ENCODE data around the gene PTPRT. TPM values are rescaled to one million over a fixed set of nuclear protein-coding genes. Genes with fewer than 3 reads are reported as not detected.

The PTPRT gene
- total RNA-seq, 1 experiment from 2014 or later = not detected

DNA sequence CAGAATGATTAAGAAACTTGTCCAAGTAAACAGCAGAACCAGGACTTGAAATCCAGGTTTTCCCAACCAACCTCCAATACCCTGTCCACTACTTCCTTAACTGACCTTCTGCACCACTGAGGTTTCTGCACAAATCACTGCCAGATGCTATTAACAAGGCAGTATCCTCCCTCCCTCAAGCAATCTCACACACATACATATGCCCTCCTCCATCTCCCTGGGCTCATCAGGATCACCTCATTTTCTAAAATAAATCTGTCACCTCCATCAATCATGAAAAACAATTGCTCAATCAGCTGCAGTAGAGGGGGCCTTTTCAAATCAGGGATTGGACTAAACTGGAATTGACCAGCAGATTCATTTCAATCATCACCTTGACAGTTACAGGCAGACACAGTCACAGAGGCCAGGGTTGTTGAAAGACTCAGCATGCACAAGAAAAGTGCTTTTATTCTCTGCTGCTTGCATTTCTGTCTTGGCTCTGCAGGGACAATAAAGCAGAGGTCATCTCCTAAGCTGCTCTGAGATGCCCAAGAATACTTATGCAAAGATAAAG, 539.4 kb downstream of the PTPRT start:
- intact Hi-C loops (cut with micrococcal nuclease) = no loop called here
- no peaks in the 10 kb centered on the region for H3K36me3 ChIP-seq (ENCODE audit: control insufficient read depth in 1 of 2, insufficient read depth in 2 of 2, low read length in 2 of 2)
- no peak overlapping the region for H3K9ac ChIP-seq (ENCODE audit: low read length)
- CTCF ChIA-PET = no interaction called here
- RAD21 ChIA-PET (ENCODE audit: low non-redundant PET in 1 of 2, low total read pairs in 2 of 2, uncharacterized antibody in 2 of 2, unreplicated experiment in 2 of 2) = no interaction called here
- POLR2A ChIA-PET = no interaction called here
- no peak overlapping the region for H3K4me3 ChIP-seq (replicated peaks in 1 of 2; ENCODE audit: low read depth in 1 of 2, low read length in 2 of 2)
- no peaks in the 10 kb centered on the region for H3K79me2 ChIP-seq (ENCODE audit: insufficient read depth, low read length)
- H3K27me3 ChIP-seq (ENCODE audit: insufficient read depth, low read length) = no peaks in the 10 kb centered on the region
- H3K4me1 ChIP-seq (ENCODE audit: control insufficient read depth in 1 of 2, insufficient read depth in 2 of 2, low read length in 2 of 2) = no peaks in the 10 kb centered on the region
- H3K9me2 ChIP-seq (ENCODE audit: insufficient read depth) = no peaks in the 10 kb centered on the region
- no peak for TF ChIP-seq JUND (IDR thresholded peaks at IDR 0.05)
- TF ChIP-seq CEBPB (IDR thresholded peaks at IDR 0.05; ENCODE audit: low read depth) = no peak
- H4K20me1 ChIP-seq (ENCODE audit: insufficient read depth) = no peaks in the 10 kb centered on the region
- ATAC-seq (no peak), DNase-seq (ENCODE audit: low read depth, low spot score) (no peak)
- H3K9me3 ChIP-seq (ENCODE audit: control insufficient read depth in 1 of 2, insufficient read depth in 1 of 2, low read depth in 1 of 2, low read length in 2 of 2) = peaks cover 9% of the 10 kb centered on the region in 2 experiments; a peak in 2 of 4 replicates
- no peak overlapping the region for H3K27ac ChIP-seq (ENCODE audit: low read depth, low read length)
- no peak overlapping the region for H3K4me2 ChIP-seq (ENCODE audit: low read length)
- BruUV-seq (replicated peaks) = no TSS peak
- no peak overlapping the region for H2AFZ ChIP-seq (ENCODE audit: low read depth, low read length, poor library complexity, severe bottlenecking)

DNA sequence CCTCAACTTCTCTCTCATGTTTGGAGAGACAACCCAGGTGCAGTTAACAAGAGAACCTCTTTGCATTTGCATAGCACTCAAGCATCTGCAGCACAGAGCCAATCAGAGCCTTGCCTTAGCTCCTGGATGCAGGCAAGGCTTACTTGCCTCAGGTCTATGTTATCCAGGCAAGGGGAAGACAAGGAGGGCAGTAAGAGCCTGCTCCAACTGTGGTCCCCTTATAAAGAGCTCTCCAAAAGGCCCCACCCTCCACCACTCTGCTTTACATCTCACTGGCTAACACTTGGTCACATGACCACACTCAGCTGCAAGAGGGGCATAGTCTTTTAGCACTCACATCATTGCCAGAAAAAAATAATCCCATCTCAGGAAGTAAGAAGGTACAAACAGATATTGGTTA, 540.0 kb downstream of the PTPRT start:
- Histone ChIP-seq H2AFZ (ENCODE audit: low read depth, low read length, poor library complexity, severe bottlenecking) (no peak overlapping the region), H3K4me3 (replicated peaks in 1 of 2; ENCODE audit: low read depth in 1 of 2, low read length in 2 of 2) (no peak overlapping the region), H3K4me2 (ENCODE audit: low read length) (no peak overlapping the region), H3K9me3 (ENCODE audit: control insufficient read depth in 1 of 2, insufficient read depth in 1 of 2, low read depth in 1 of 2, low read length in 2 of 2) (peaks cover 9 to 13% of the 10 kb centered on the region in 2 experiments; a peak in 2 of 4 replicates), H3K27ac (ENCODE audit: low read depth, low read length) (no peak overlapping the region), H3K9ac (ENCODE audit: low read length) (no peak overlapping the region), H3K79me2 (ENCODE audit: insufficient read depth, low read length) (no peaks in the 10 kb centered on the region), H3K36me3 (ENCODE audit: control insufficient read depth in 1 of 2, insufficient read depth in 2 of 2, low read length in 2 of 2) (no peaks in the 10 kb centered on the region), H4K20me1 (ENCODE audit: insufficient read depth) (no peaks in the 10 kb centered on the region), H3K27me3 (ENCODE audit: insufficient read depth, low read length) (no peaks in the 10 kb centered on the region), H3K4me1 (ENCODE audit: control insufficient read depth in 1 of 2, insufficient read depth in 2 of 2, low read length in 2 of 2) (no peaks in the 10 kb centered on the region), H3K9me2 (ENCODE audit: insufficient read depth) (no peaks in the 10 kb centered on the region)
- POLR2A ChIA-PET = no interaction called here
- intact Hi-C loops (cut with micrococcal nuclease) = no loop called here
- no TSS peak for BruUV-seq (replicated peaks)
- ATAC-seq (no peak), DNase-seq (ENCODE audit: low read depth, low spot score) (no peak)
- CTCF ChIA-PET = no interaction called here
- RAD21 ChIA-PET (ENCODE audit: low non-redundant PET in 1 of 2, low total read pairs in 2 of 2, uncharacterized antibody in 2 of 2, unreplicated experiment in 2 of 2) = no interaction called here
- TF ChIP-seq CEBPB (IDR thresholded peaks at IDR 0.05; ENCODE audit: low read depth) = no peak
- no peak for TF ChIP-seq ELF1 (IDR thresholded peaks at IDR 0.05; ENCODE audit: borderline replicate concordance, low read depth)
- no peak for TF ChIP-seq SP1 (IDR thresholded peaks at IDR 0.05; ENCODE audit: low read depth)
- TF ChIP-seq EZH2phosphoT487 (IDR thresholded peaks at IDR 0.05; ENCODE audit: borderline replicate concordance) = no peak
- no peak for TF ChIP-seq EZH2 (IDR thresholded peaks at IDR 0.05)
- TF ChIP-seq, protein P1, sequence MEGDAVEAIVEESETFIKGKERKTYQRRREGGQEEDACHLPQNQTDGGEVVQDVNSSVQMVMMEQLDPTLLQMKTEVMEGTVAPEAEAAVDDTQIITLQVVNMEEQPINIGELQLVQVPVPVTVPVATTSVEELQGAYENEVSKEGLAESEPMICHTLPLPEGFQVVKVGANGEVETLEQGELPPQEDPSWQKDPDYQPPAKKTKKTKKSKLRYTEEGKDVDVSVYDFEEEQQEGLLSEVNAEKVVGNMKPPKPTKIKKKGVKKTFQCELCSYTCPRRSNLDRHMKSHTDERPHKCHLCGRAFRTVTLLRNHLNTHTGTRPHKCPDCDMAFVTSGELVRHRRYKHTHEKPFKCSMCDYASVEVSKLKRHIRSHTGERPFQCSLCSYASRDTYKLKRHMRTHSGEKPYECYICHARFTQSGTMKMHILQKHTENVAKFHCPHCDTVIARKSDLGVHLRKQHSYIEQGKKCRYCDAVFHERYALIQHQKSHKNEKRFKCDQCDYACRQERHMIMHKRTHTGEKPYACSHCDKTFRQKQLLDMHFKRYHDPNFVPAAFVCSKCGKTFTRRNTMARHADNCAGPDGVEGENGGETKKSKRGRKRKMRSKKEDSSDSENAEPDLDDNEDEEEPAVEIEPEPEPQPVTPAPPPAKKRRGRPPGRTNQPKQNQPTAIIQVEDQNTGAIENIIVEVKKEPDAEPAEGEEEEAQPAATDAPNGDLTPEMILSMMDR (IDR thresholded peaks at IDR 0.05 in 2 of 3, conservative IDR thresholded peaks at IDR 0.05 in 1 of 3; ENCODE audit: borderline replicate concordance in 1 of 3, insufficient read depth in 1 of 3, low read depth in 2 of 3, low read length in 2 of 3) = no peak
- TF ChIP-seq RAD21 (IDR thresholded peaks at IDR 0.05; ENCODE audit: low read depth) = no peak
- TF ChIP-seq TCF7L2 (IDR thresholded peaks at IDR 0.05; ENCODE audit: borderline replicate concordance, extremely low read depth, insufficient read depth, insufficient read length) = no peak
- TF ChIP-seq EGR1 (IDR thresholded peaks at IDR 0.05; ENCODE audit: low read depth) = no peak
- no peak for TF ChIP-seq YY1 (IDR thresholded peaks at IDR 0.05; ENCODE audit: extremely low read depth, insufficient replicate concordance, low read depth, low read length)
- no peak for TF ChIP-seq ZNF274 (IDR thresholded peaks at IDR 0.05; ENCODE audit: low read depth, low read length)
- no peak for TF ChIP-seq POLR2A (IDR thresholded peaks at IDR 0.05; ENCODE audit: borderline replicate concordance, extremely low read depth, insufficient read depth, insufficient read length)
- TF ChIP-seq, protein P2, sequence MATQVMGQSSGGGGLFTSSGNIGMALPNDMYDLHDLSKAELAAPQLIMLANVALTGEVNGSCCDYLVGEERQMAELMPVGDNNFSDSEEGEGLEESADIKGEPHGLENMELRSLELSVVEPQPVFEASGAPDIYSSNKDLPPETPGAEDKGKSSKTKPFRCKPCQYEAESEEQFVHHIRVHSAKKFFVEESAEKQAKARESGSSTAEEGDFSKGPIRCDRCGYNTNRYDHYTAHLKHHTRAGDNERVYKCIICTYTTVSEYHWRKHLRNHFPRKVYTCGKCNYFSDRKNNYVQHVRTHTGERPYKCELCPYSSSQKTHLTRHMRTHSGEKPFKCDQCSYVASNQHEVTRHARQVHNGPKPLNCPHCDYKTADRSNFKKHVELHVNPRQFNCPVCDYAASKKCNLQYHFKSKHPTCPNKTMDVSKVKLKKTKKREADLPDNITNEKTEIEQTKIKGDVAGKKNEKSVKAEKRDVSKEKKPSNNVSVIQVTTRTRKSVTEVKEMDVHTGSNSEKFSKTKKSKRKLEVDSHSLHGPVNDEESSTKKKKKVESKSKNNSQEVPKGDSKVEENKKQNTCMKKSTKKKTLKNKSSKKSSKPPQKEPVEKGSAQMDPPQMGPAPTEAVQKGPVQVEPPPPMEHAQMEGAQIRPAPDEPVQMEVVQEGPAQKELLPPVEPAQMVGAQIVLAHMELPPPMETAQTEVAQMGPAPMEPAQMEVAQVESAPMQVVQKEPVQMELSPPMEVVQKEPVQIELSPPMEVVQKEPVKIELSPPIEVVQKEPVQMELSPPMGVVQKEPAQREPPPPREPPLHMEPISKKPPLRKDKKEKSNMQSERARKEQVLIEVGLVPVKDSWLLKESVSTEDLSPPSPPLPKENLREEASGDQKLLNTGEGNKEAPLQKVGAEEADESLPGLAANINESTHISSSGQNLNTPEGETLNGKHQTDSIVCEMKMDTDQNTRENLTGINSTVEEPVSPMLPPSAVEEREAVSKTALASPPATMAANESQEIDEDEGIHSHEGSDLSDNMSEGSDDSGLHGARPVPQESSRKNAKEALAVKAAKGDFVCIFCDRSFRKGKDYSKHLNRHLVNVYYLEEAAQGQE (IDR thresholded peaks at IDR 0.05; ENCODE audit: low read depth) = no peak

Measured in HCT116 (cell line).